ENCODE results near the gene PKD1L1.

GRCh38 chr7:47771336-47771989 is 176.8 kb downstream of the PKD1L1 start:
- TF ChIP-seq YY1 (IDR thresholded peaks at IDR 0.05; ENCODE audit: insufficient read depth, insufficient read length) (no peak), ZNF274 (IDR thresholded peaks at IDR 0.05; ENCODE audit: low read depth, low read length) (no peak)

All from NT2/D1 (cell line).